K562 (cell line): ENCODE measurements around the gene NPM1. TPM values are rescaled to one million over a fixed set of nuclear protein-coding genes. Genes with fewer than 3 reads are reported as not detected.

Experiments
- CHCHD3 ChIP-seq: fragments of 250-450 bp; sonication (Bioruptor Pico); IDR thresholded peaks from 2 replicates; pipeline ENCODE4 v2.1.2; 2022; ENCODE audit warnings: mild to moderate bottlenecking
- ELK3 ChIP-seq: fragments of 450-650 bp; formaldehyde crosslinking; IDR thresholded peaks from 2 replicates; pipeline ENCODE4 v1.4.0; 2020; ENCODE audit warnings: mild to moderate bottlenecking
- FIP1L1 ChIP-seq: fragments of 200-400 bp; formaldehyde crosslinking; IDR thresholded peaks from 2 replicates; pipeline ENCODE4 v1.6.1; 2018; ENCODE audit warnings: mild to moderate bottlenecking, low read depth, low read length; ENCODE audit not compliant: poor library complexity, severe bottlenecking
- polyA plus RNA-seq, 8 experiments: library from polyadenylated mRNA; depleted of rRNA in 4 of 8; stranded (reverse) in 5 of 8; unstranded in 3 of 8; fragments of >200 nt; fragmentation: Nextera tagmentation in 2 of 8; fragmentation: Illumina TruSeq in 1 of 8; extraction: Ambion mirVana in 2 of 8; extraction: Trizol in 1 of 8; gene quantifications; 2 replicates each; pipeline versions ENCODE4 v1.2.1 to v1.2.3, GENCODE V29; 2011 to 2014; ENCODE audit warnings: inconsistent platforms in 1 of 8, missing spikeins in 1 of 8
- total RNA-seq, 7 experiments: library from RNA; depleted of rRNA in 6 of 7; stranded (reverse); fragments of >200 nt in 6 of 7; fragmentation: Illumina TruSeq in 2 of 7; extraction: Trizol in 2 of 7; gene quantifications; 2 replicates each; pipeline versions ENCODE4 v1.2.1 to v1.2.3, GENCODE V29; 2011 to 2021; ENCODE audit warnings: low replicate concordance in 1 of 7
- TF ChIP-seq, protein P1 (sequence below): IDR thresholded peaks from 2 replicates; pipeline ENCODE4 v1.6.1; 2016; ENCODE audit warnings: missing genetic modification characterization, missing compliant biosample characterization
- TF ChIP-seq, protein P2 (sequence below), 3 experiments: fragments of 200-800 bp in 1 of 3; sonication (Bioruptor generic) in 1 of 3; sonication (generic) in 1 of 3; formaldehyde crosslinking in 1 of 3; IDR thresholded peaks; 2 replicates each; pipeline versions ENCODE4 v1.6.1 to v1.8.0; 2016 to 2022; ENCODE audit warnings: mild to moderate bottlenecking in 2 of 3, missing compliant biosample characterization in 2 of 3, missing genetic modification characterization in 2 of 3, missing genetic modification reagents in 1 of 3

Gene NPM1
- total and polyA plus RNA-seq, 9 of the 15 experiments (the other 6 are each of a cell fraction or from before 2014, with no cell fraction given), result 2,438 to 6,909 (median 5,639) TPM

DNA sequence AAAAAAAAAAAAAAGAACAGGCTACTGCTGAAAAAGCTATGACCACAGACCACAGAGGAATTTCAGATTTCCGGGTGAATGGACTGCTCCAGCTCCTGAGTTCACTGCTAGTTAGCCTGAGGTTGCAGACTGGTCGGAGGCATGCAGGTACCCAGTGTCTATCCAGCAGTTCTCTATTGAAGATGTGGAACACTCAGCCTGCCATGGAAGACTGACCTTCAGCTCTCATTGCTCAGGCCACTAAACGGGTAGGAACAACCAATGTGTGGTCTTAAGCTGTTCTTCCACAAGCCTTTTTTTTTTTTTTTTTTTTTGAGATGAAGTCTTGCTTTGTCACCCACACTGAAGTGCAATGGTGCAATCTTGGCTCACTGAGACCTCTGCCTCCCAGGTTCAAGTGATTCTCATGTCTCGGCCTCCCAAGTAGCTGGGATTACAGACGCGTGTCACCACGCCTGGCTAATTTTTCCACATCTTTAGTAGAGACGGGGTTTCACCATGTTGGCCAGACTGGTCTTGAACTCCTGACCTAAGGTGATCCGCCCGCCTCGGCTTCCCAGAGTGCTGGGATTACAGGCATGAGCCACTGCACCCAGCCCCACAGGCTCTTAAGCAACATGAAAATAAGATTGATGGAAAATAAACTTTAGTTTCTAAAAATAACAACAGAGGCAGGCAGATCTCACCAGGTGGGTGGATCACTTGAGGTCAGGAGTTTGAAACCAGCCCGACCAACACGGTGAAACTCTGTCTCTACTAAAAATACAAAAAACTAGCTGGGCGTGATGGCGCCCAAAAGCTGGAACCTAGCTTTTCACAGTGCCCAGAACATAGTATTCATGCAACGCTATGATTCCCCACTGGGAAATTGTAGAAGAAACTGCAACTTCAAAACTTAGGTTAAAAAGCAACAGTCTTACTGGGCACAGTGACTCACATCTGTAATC, 20.0 kb upstream of the NPM1 start (continued):
- TF ChIP-seq, protein P1, sequence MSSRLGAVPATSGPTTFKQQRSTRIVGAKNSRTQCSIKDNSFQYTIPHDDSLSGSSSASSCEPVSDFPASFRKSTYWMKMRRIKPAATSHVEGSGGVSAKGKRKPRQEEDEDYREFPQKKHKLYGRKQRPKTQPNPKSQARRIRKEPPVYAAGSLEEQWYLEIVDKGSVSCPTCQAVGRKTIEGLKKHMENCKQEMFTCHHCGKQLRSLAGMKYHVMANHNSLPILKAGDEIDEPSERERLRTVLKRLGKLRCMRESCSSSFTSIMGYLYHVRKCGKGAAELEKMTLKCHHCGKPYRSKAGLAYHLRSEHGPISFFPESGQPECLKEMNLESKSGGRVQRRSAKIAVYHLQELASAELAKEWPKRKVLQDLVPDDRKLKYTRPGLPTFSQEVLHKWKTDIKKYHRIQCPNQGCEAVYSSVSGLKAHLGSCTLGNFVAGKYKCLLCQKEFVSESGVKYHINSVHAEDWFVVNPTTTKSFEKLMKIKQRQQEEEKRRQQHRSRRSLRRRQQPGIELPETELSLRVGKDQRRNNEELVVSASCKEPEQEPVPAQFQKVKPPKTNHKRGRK (tag), result no peak
- TF ChIP-seq ELK3 (CRISPR knock-in tag), result no peak
- TF ChIP-seq FIP1L1, result no peak
- TF ChIP-seq, protein P2, sequence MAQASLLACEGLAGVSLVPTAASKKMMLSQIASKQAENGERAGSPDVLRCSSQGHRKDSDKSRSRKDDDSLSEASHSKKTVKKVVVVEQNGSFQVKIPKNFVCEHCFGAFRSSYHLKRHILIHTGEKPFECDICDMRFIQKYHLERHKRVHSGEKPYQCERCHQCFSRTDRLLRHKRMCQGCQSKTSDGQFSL (CRISPR knock-in tag; IDR thresholded peaks at IDR 0.05), result no peak
- TF ChIP-seq, protein P2 (tag; IDR thresholded peaks at IDR 0.05), result no peak
- TF ChIP-seq CHCHD3 (CRISPR knock-in tag), result no peak
- TF ChIP-seq, all 486 proteins: peak for 0
